Lung microvascular endothelial cell (primary cell): ENCODE data around the gene JAKMIP1. TPM values are rescaled to one million over a fixed set of nuclear protein-coding genes. Genes with fewer than 3 reads are reported as not detected.

Experiments used
- DNase-seq, 2 donors: peaks; one replicate each; pipeline versions ENCODE4 v3.0.0 to v3.0.0-alpha.2; 2010; ENCODE audit warnings: low read depth in 2 of 2
- total RNA-seq: library from RNA; depleted of rRNA; stranded (reverse); fragments of >200 nt; gene quantifications from 2 replicates; pipeline ENCODE4 v1.2.1, GENCODE V29; 2014

Gene JAKMIP1
- total RNA-seq, 1 donor from 2014 or later = not detected

- no peak for DNase-seq
Observed at GRCh38 chr4:6043188-6043587, 157.2 kb downstream of the JAKMIP1 start.

- no peak for DNase-seq
Observed at GRCh38 chr4:6042293-6043063, 157.9 kb downstream of the JAKMIP1 start.

DNA sequence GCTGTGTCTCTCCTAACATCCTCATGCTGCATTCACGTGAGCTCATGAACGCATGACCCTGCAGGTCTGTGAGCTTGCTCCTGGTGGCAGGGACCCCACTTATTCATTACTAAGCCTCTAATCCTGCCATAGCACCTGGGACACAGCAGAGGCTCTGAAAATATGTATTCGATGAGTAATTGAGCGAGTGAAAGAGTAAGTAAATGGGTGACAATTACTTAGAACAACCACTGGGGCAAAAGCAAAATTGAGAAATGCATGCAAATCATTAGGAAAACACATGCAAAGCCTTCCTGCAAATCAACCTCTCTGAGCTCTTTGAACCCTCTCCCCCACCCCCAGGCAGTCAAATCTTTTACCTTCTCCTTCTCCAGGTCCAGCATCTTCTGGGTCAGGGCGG lies 158.5 kb downstream of the JAKMIP1 start:
- DNase-seq = no peak

- DNase-seq = no peak
Observed at GRCh38 chr4:6038711-6039110, 161.6 kb downstream of the JAKMIP1 start.

DNA sequence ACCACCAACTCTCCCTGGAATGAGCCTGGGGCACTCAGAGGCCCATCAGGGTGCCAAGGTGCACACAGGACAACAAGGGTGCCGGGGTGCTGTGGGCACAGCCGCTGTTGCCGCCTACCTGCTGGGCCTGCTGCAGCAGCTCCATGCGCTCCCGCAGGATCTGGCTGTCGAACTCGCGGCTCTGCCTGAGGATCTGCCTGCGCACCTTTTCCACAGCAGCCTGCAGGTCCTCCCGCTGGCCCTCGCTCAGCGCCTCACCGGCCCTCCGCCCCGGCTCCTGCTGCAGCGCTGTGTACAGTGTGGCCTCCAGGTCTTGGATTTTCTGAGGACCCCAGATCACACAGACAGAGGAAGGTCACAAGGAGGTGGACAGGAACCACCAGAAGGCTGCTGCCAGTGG lies 164.6 kb downstream of the JAKMIP1 start:
- DNase-seq = no peak

GRCh38 chr4:6033381-6033780 lies 167.0 kb downstream of the JAKMIP1 start:
- DNase-seq = no peak

DNA sequence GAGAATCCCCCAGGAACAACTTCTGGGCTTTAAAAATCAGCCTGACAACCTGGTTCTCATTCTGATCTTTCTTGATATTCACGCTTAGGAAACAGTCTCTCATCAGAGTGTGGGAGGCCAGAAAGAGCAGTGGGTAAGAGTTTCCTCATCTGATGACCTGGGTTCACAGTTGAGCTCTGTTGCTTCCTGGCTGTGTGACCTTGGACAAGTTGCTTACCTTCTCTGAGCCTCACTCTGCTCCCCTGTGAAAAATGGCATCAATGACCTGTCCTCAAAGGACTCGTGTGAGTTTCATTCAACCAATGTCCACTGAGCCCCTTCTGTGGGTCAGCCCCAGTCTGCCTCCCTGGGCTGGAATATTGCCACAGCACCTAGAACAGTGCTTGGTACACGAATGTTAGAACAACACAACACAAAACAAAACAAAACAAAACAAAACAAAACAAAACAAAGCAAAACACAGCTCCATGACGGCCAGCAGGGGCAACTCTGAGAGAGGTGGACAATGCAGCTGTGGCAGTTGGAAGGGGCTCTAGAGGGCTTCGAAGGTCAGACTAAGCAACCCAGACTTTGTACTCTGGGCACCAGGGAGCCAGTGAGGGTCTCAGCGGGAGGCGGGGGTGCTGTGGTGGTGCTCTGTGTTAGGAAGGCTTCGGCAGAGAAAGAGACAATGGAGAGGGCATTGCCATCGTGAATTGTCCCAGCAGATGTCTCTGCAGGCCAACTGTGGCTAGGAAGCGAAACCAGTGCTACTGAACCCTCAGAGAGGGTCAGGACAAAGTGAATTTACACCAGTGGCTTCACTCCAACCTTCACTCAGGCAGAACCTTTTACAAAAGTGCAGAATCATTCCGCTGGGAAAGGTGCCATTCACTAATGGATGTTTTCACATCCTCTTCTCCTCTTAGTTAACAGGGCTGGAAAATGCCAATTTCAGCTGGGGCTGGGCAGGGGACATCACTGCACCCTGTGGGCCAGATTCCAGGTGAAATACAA lies 167.8 kb downstream of the JAKMIP1 start:
- DNase-seq = peak in 1 of 2 donors; percentile 95

DNA sequence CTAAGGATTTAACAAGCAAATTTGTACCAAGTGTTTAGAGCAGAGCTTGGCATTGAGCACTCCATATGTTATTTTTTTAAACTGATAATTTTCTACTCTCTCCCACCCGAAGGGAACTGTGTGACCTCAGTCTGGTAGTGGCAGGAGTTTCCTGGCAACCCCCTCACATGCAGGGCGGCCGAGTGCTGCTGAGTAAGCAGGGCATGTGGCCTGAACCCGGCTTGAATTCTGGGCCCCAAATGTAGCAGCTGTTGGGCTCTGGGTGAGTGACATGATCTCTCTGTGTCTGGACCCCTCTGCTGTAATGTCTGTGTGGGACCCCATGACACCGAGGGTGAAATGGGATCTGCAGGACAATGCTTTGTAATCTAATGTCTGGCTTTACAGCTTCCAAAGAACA lies 168.5 kb downstream of the JAKMIP1 start:
- DNase-seq = peak in 1 of 2 donors; percentile 69

- no peak for DNase-seq
Observed at GRCh38 chr4:6030679-6031078, 169.7 kb downstream of the JAKMIP1 start.

GRCh38 chr4:6029254-6029653 lies 171.1 kb downstream of the JAKMIP1 start:
- DNase-seq = no peak

- DNase-seq = no peak
Observed at GRCh38 chr4:6028168-6028567, 172.2 kb downstream of the JAKMIP1 start.

GRCh38 chr4:6027392-6027791 lies 173.0 kb downstream of the JAKMIP1 start:
- DNase-seq = no peak

- DNase-seq = no peak
Observed at GRCh38 chr4:6024313-6024960, 175.9 kb downstream of the JAKMIP1 start.

DNA sequence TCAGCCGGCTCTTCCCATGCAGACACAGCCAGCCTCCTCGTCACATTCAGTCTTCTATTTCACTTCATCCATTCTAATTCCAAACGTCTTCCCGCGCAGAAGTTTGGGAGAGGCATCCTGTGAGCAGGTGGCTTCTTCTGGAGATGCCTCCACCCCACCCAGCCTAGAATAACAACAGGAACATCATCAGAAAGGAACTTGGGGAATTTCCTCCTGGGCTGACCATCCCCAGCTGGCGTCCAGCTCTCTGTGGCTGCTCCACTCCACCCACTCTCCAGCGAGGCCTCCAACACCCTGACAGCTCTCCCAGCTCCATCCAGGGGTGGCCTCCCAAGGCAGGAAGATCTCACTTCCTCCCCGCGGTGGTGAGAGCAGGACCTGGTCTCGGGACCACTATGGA lies 176.6 kb downstream of the JAKMIP1 start:
- peak in 1 of 2 donors; percentile 22 for DNase-seq

GRCh38 chr4:6022607-6023288 lies 177.6 kb downstream of the JAKMIP1 start:
- no peak for DNase-seq

GRCh38 chr4:6021831-6022606 lies 178.3 kb downstream of the JAKMIP1 start:
- no peak for DNase-seq

DNA sequence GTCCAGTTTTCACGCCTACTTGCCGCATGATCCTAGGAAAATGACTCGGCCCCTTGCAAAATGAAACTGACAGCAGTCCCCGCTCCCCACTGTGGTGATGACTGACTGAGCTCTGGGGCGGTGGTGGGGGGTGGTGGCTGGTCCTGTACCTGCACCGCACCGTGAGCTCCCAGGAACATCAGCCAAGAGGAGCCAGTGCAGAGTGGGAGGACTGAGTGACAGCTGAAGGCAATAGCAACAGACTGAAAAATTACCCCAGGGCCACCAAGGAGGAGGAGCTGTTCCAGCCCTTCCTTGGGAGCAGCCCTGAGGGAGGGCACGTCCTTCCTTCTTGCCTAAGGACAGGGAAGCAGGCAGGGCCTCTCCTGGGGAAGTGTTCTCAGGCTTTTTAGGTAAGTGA lies 179.7 kb downstream of the JAKMIP1 start:
- no peak for DNase-seq

GRCh38 chr4:6019316-6020263 lies 180.8 kb downstream of the JAKMIP1 start:
- DNase-seq = peak; percentile 32 to 55

DNA sequence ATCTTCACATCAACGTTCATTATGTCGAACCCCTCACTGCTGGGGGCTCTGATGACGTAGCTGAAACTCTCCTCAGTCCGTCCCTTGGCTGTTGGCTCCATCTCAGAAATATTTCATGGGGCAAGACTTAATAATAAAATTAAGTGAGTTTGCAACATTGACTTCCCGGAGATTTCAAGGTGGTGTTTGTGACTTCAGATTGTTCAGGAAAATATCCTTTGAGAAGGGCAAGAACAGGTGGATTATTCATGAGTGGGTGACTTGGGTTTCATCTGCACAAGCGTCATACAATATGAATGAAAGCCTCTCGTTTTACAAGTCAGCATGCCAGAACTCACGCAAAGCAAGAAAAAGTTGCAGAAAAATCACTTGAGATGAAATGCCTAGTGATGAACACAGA lies 182.0 kb downstream of the JAKMIP1 start, which contains the start of gene C4orf50:
TSS of gene C4orf50 (minus strand) at position 101 of the 400 bp plus-strand sequence.
- DNase-seq = no peak
